SK-N-SH treated with all-trans-retinoic acid at 6 μM for 48 hours (cell line): Measurements from ENCODE around the gene CTTNBP2.

ENCODE experiments used
- ATAC-seq: fragments of 200-7000 bp; cut with Tn5 transposase; 3 replicates; pipeline ENCODE4 v1.9.1; 2020; ENCODE audit warnings: mild to moderate bottlenecking, moderate library complexity
- BACH2 ChIP-seq: fragments of 250-450 bp; sonication (Bioruptor Pico); IDR thresholded peaks from 2 replicates; pipeline ENCODE4 v1.9.0; 2021; ENCODE audit warnings: mild to moderate bottlenecking, borderline replicate concordance
- CREB5 ChIP-seq: fragments of 250-450 bp; sonication (Bioruptor Pico); IDR thresholded peaks from 2 replicates; pipeline ENCODE4 v1.5.1; 2020; ENCODE audit warnings: low read depth, mild to moderate bottlenecking, moderate library complexity
- CSDC2 ChIP-seq: fragments of 250-450 bp; sonication (Bioruptor Pico); IDR thresholded peaks from 2 replicates; pipeline ENCODE4 v1.5.0; 2020; ENCODE audit warnings: mild to moderate bottlenecking, moderate library complexity
- CSRNP3 ChIP-seq: fragments of 250-450 bp; sonication (Bioruptor Pico); IDR thresholded peaks from 2 replicates; pipeline ENCODE4 v1.5.1; 2021; ENCODE audit warnings: mild to moderate bottlenecking, moderate library complexity
- ISL1 ChIP-seq: fragments of 250-450 bp; sonication (Bioruptor Pico); IDR thresholded peaks from 2 replicates; pipeline ENCODE4 v2.1.2; 2022; ENCODE audit warnings: mild to moderate bottlenecking, moderate library complexity
- PATZ1 ChIP-seq: fragments of 250-450 bp; sonication (Bioruptor Pico); IDR thresholded peaks from 2 replicates; pipeline ENCODE4 v1.8.0; 2020; ENCODE audit warnings: mild to moderate bottlenecking, moderate library complexity, borderline replicate concordance
- POU6F1 ChIP-seq: fragments of 250-450 bp; sonication (Bioruptor Pico); IDR thresholded peaks from 2 replicates; pipeline ENCODE4 v1.8.0; 2021; ENCODE audit warnings: low read depth, mild to moderate bottlenecking, moderate library complexity, borderline replicate concordance
- PPARA ChIP-seq: fragments of 250-450 bp; sonication (Bioruptor Pico); IDR thresholded peaks from 2 replicates; pipeline ENCODE4 v1.5.0; 2020; ENCODE audit warnings: mild to moderate bottlenecking, borderline replicate concordance
- SNAI2 ChIP-seq: fragments of 250-450 bp; sonication (Bioruptor Pico); IDR thresholded peaks from 2 replicates; pipeline ENCODE4 v1.5.0; 2020; ENCODE audit warnings: mild to moderate bottlenecking, moderate library complexity
- TOX ChIP-seq: fragments of 250-450 bp; sonication (Bioruptor Pico); IDR thresholded peaks from 2 replicates; pipeline ENCODE4 v1.8.0; 2021; ENCODE audit warnings: mild to moderate bottlenecking, moderate library complexity, borderline replicate concordance
- TSHZ2 ChIP-seq: fragments of 250-450 bp; sonication (Bioruptor Pico); IDR thresholded peaks from 2 replicates; pipeline ENCODE4 v1.5.0; 2020; ENCODE audit warnings: mild to moderate bottlenecking, moderate library complexity
- ZFP30 ChIP-seq: fragments of 450-650 bp; formaldehyde crosslinking; IDR thresholded peaks from 2 replicates; pipeline ENCODE4 v1.5.0; 2022; ENCODE audit warnings: mild to moderate bottlenecking, moderate library complexity
- ZNF565 ChIP-seq: fragments of 450-650 bp; formaldehyde crosslinking; conservative IDR thresholded peaks from 2 replicates; pipeline ENCODE4 v1.5.0; 2020; ENCODE audit warnings: low read depth, mild to moderate bottlenecking, moderate library complexity
- ZNF70 ChIP-seq: fragments of 450-650 bp; formaldehyde crosslinking; IDR thresholded peaks from 2 replicates; pipeline ENCODE4 v1.5.0; 2020; ENCODE audit warnings: mild to moderate bottlenecking, moderate library complexity
- ZNF8 ChIP-seq: fragments of 450-650 bp; formaldehyde crosslinking; IDR thresholded peaks from 2 replicates; pipeline ENCODE4 v1.5.0; 2020; ENCODE audit warnings: mild to moderate bottlenecking, moderate library complexity

CTTNBP2 gene

GRCh38 chr7:117685795-117686194 is 187.4 kb downstream of the CTTNBP2 start:
- ATAC-seq, result no peak
- no peak for TF ChIP-seq BACH2 (CRISPR knock-in tag)
- TF ChIP-seq ZNF70 (CRISPR knock-in tag), result no peak
- TF ChIP-seq CSDC2 (CRISPR knock-in tag), result no peak
- no peak for TF ChIP-seq POU6F1 (CRISPR knock-in tag)
- TF ChIP-seq ISL1 (CRISPR knock-in tag), result no peak
- TF ChIP-seq, all 23 proteins: peak for 0

GRCh38 chr7:117683430-117684175 is 189.6 kb downstream of the CTTNBP2 start:
- ATAC-seq, result no peak
- no peak for TF ChIP-seq TOX (CRISPR knock-in tag)
- TF ChIP-seq ISL1 (CRISPR knock-in tag), result no peak
- TF ChIP-seq ZFP30 (CRISPR knock-in tag), result no peak
- no peak for TF ChIP-seq PATZ1 (CRISPR knock-in tag)
- no peak for TF ChIP-seq CSRNP3 (CRISPR knock-in tag)
- TF ChIP-seq CSDC2 (CRISPR knock-in tag), result no peak
- no peak for TF ChIP-seq CREB5
- TF ChIP-seq TSHZ2, result no peak
- no peak for TF ChIP-seq SNAI2 (CRISPR knock-in tag)
- TF ChIP-seq ZNF8, result no peak

GRCh38 chr7:117682681-117683385 is 190.4 kb downstream of the CTTNBP2 start:
- TF ChIP-seq SNAI2 (CRISPR knock-in tag), result no peak
- TF ChIP-seq CSDC2 (CRISPR knock-in tag), result no peak
- TF ChIP-seq POU6F1 (CRISPR knock-in tag), result no peak
- TF ChIP-seq, all 23 proteins: peak for 0
- ATAC-seq, result no peak

- no peak for ATAC-seq
- TF ChIP-seq TSHZ2 (no peak), ZNF565 (CRISPR knock-in tag) (no peak), ZNF70 (CRISPR knock-in tag) (no peak), ZNF8 (no peak), PATZ1 (CRISPR knock-in tag) (no peak), PPARA (CRISPR knock-in tag) (no peak)
These were observed 194.1 kb downstream of the CTTNBP2 start for GRCh38 chr7:117679120-117679519.
